Mesothelial cell of epicardium (in vitro differentiated cells): Measurements from ENCODE around the gene SAMM50. TPM values are rescaled to one million over a fixed set of nuclear protein-coding genes. Genes with fewer than 3 reads are reported as not detected.

ENCODE experiments used
- DNase-seq, 2 experiments: peaks; one replicate each; pipeline ENCODE4 v3.0.0; 2021; ENCODE audit warnings: low spot score in 2 of 2; ENCODE audit not compliant: unreplicated experiment in 2 of 2
- H3K27ac Mint-ChIP-seq: 2 replicates; pipeline ENCODE4 v1.8.0; 2021; ENCODE audit warnings: mixed read lengths
- H3K27me3 Mint-ChIP-seq: 2 replicates; pipeline ENCODE4 v1.8.0; 2021; ENCODE audit warnings: low read depth, mixed read lengths
- H3K36me3 Mint-ChIP-seq: 2 replicates; pipeline ENCODE4 v1.8.0; 2021; ENCODE audit warnings: mixed read lengths
- H3K4me1 Mint-ChIP-seq: 2 replicates; pipeline ENCODE4 v1.8.0; 2021; ENCODE audit warnings: mixed read lengths
- H3K4me3 Mint-ChIP-seq: 2 replicates; pipeline ENCODE4 v1.8.0; 2021; ENCODE audit warnings: mild to moderate bottlenecking, moderate library complexity, mixed read lengths
- H3K9me3 Mint-ChIP-seq: 2 replicates; pipeline ENCODE4 v1.8.0; 2021; ENCODE audit warnings: mixed read lengths
- CTCF ChIP-seq: fragments of 200-600 bp; sonication (generic); IDR thresholded peaks from one replicate; pipeline ENCODE4 v1.5.0; 2021; ENCODE audit warnings: antibody characterized with exemption; ENCODE audit not compliant: unreplicated experiment
- total RNA-seq: library from RNA; stranded (reverse); gene quantifications from 3 replicates; pipeline ENCODE4 v1.2.1, GENCODE V29; 2021

SAMM50 gene
- total RNA-seq, 1 donor from 2014 or later, result 44.9 TPM

- Mint-ChIP-seq H3K4me3 (no peak overlapping the region), H3K27ac (no peak overlapping the region), H3K4me1 (no peaks in the 10 kb centered on the region), H3K9me3 (peaks cover 10% of the 10 kb centered on the region), H3K27me3 (no peaks in the 10 kb centered on the region), H3K36me3 (peaks cover 21% of the 10 kb centered on the region)
- no peak for TF ChIP-seq CTCF
- DNase-seq, result no peak
Measured at GRCh38 chr22:43946384-43946667, 8.9 kb upstream of the SAMM50 start.

- Mint-ChIP-seq H3K27me3 (no peaks in the 10 kb centered on the region), H3K4me3 (no peak overlapping the region), H3K9me3 (no peaks in the 10 kb centered on the region), H3K4me1 (peaks cover 1% of the 10 kb centered on the region), H3K27ac (no peak overlapping the region), H3K36me3 (peaks cover 6% of the 10 kb centered on the region)
- no peak for TF ChIP-seq CTCF
- no peak for DNase-seq
Measured at GRCh38 chr22:43948836-43949406, 6.3 kb upstream of the SAMM50 start.

- H3K4me3 Mint-ChIP-seq, result no peak overlapping the region
- H3K27me3 Mint-ChIP-seq, result no peaks in the 10 kb centered on the region
Measured at GRCh38 chr22:43951391-43951790, 3.9 kb upstream of the SAMM50 start.

GRCh38 chr22:43951966-43952365, 3.3 kb upstream of the SAMM50 start:
- no peaks in the 10 kb centered on the region for H3K27me3 Mint-ChIP-seq
- H3K27ac Mint-ChIP-seq, result no peak overlapping the region
- H3K36me3 Mint-ChIP-seq, result no peaks in the 10 kb centered on the region
- no peak overlapping the region for H3K4me3 Mint-ChIP-seq
- no peak for DNase-seq
- H3K4me1 Mint-ChIP-seq, result peaks cover 22% of the 10 kb centered on the region
- no peak for TF ChIP-seq CTCF
- no peaks in the 10 kb centered on the region for H3K9me3 Mint-ChIP-seq

More at GRCh38 chr22:43951391-43951790, 3.9 kb upstream of the SAMM50 start:
- no peak for DNase-seq
- Mint-ChIP-seq H3K9me3 (no peaks in the 10 kb centered on the region), H3K36me3 (no peaks in the 10 kb centered on the region), H3K27ac (no peak overlapping the region), H3K4me1 (peaks cover 16% of the 10 kb centered on the region)
- no peak for TF ChIP-seq CTCF

GRCh38 chr22:43953988-43954785, 1.1 kb upstream of the SAMM50 start:
- no peaks in the 10 kb centered on the region for H3K27me3 Mint-ChIP-seq
- peaks cover 25% of the 10 kb centered on the region for H3K4me1 Mint-ChIP-seq
- peak overlapping the region; percentile 86 for H3K4me3 Mint-ChIP-seq
- no peaks in the 10 kb centered on the region for H3K9me3 Mint-ChIP-seq
- no peak for TF ChIP-seq CTCF
- H3K27ac Mint-ChIP-seq, result peak overlapping the region; percentile 90
- H3K36me3 Mint-ChIP-seq, result no peaks in the 10 kb centered on the region
- DNase-seq, result no peak
